IMR-90 (cell line): ENCODE data around the gene SLAMF9. TPM values are rescaled to one million over a fixed set of nuclear protein-coding genes. Genes with fewer than 3 reads are reported as not detected.

ENCODE experiments used
- ATAC-seq: fragments of 200-7000 bp; cut with Tn5 transposase; 2 replicates; pipeline ENCODE4 v1.9.1; 2020; ENCODE audit warnings: low read depth, mild to moderate bottlenecking, moderate library complexity
- BruUV-seq: library from RNA; stranded (reverse); fragments of 400-500 nt; replicated peaks from 2 replicates; lab custom pipeline; 2021; lab: Mats Ljungman, UMichigan
- CTCF ChIA-PET: fragments of 300-600 bp; formaldehyde crosslinking; extraction: SDS; loops from one replicate; lab custom pipeline; 2021; ENCODE audit warnings: antibody characterized with exemption; lab: Yijun Ruan, JAX
- POLR2A ChIA-PET: fragments of 300-600 bp; sonication (Branson Sonifier 250); formaldehyde crosslinking; loops from one replicate; lab custom pipeline; 2022; ENCODE audit warnings: antibody characterized with exemption; ENCODE audit not compliant: unreplicated experiment; lab: Charles Lee
- DNase-seq: peaks from one replicate; pipeline ENCODE4 v3.0.0; 2013
- H2AFZ ChIP-seq: replicated peaks from 2 replicates; pipeline ENCODE3; 2013; ENCODE audit warnings: low read length, mild to moderate bottlenecking; ENCODE audit not compliant: poor library complexity
- H2AK5ac ChIP-seq: 2 replicates; pipeline ENCODE4 v1.6.1; 2013; ENCODE audit warnings: low read depth, low read length, inconsistent platforms
- H2AK9ac ChIP-seq: replicated peaks from 2 replicates; pipeline ENCODE3; 2013; ENCODE audit warnings: mild to moderate bottlenecking, low read depth, low read length, moderate library complexity; ENCODE audit not compliant: poor library complexity
- H2BK120ac ChIP-seq: 2 replicates; pipeline ENCODE4 v1.6.1; 2013; ENCODE audit warnings: low read depth, low read length, inconsistent platforms
- H2BK15ac ChIP-seq: 3 replicates; pipeline ENCODE4 v1.6.1; 2013; ENCODE audit warnings: low read depth, low read length, inconsistent platforms
- H2BK20ac ChIP-seq: 2 replicates; pipeline ENCODE4 v1.6.1; 2013; ENCODE audit warnings: low read depth, mild to moderate bottlenecking, inconsistent platforms, low read length, moderate library complexity
- H2BK5ac ChIP-seq: 2 replicates; pipeline ENCODE4 v1.6.1; 2013; ENCODE audit warnings: mild to moderate bottlenecking, low read depth, low read length, inconsistent platforms; ENCODE audit not compliant: poor library complexity, severe bottlenecking
- H3K14ac ChIP-seq: replicated peaks from 2 replicates; pipeline ENCODE4 v1.6.1; 2013; ENCODE audit warnings: low read depth, low read length, inconsistent platforms
- H3K18ac ChIP-seq: 2 replicates; pipeline ENCODE4 v1.6.1; 2013; ENCODE audit warnings: low read depth, low read length, control low read depth
- H3K23ac ChIP-seq: 2 replicates; pipeline ENCODE4 v1.6.1; 2013; ENCODE audit warnings: low read depth, low read length, inconsistent platforms
- H3K27ac ChIP-seq: 2 replicates; pipeline ENCODE4 v1.5.1; 2013; ENCODE audit warnings: mild to moderate bottlenecking, control low read depth, low read length; ENCODE audit not compliant: insufficient read depth
- H3K27me3 ChIP-seq: 2 replicates; pipeline ENCODE4 v1.6.1; 2013; ENCODE audit warnings: low read length; ENCODE audit not compliant: control insufficient read depth, insufficient read depth
- H3K36me3 ChIP-seq: 2 replicates; pipeline ENCODE4 v1.6.1; 2013; ENCODE audit warnings: low read length, mixed read lengths; ENCODE audit not compliant: control insufficient read depth, insufficient read depth
- H3K4ac ChIP-seq: 2 replicates; pipeline ENCODE4 v1.6.1; 2013; ENCODE audit warnings: low read depth, low read length, inconsistent platforms
- H3K4me1 ChIP-seq: 2 replicates; pipeline ENCODE4 v1.6.1; 2013; ENCODE audit warnings: low read length, mixed read lengths; ENCODE audit not compliant: control insufficient read depth, insufficient read depth
- H3K4me2 ChIP-seq: 2 replicates; pipeline ENCODE4 v1.6.1; 2013; ENCODE audit warnings: low read depth, mild to moderate bottlenecking, control low read depth, low read length, moderate library complexity
- H3K4me3 ChIP-seq: 2 replicates; pipeline ENCODE4 v1.5.1; 2013; ENCODE audit warnings: low read depth, mild to moderate bottlenecking, control low read depth, low read length, moderate library complexity; ENCODE audit not compliant: insufficient read depth
- H3K56ac ChIP-seq: 2 replicates; pipeline ENCODE4 v1.6.1; 2013; ENCODE audit warnings: low read length, inconsistent platforms; ENCODE audit not compliant: insufficient read depth; ENCODE audit errors: extremely low read depth
- H3K79me1 ChIP-seq, 2 experiments: 2 replicates each; pipeline ENCODE4 v1.6.1; 2013; ENCODE audit warnings: low read length in 2 of 2, inconsistent platforms in 1 of 2, low read depth in 1 of 2
- H3K9ac ChIP-seq: 2 replicates; pipeline ENCODE4 v1.6.1; 2013; ENCODE audit warnings: low read depth, low read length, control low read depth
- H3K9me1 ChIP-seq: 2 replicates; pipeline ENCODE4 v1.6.1; 2013; ENCODE audit warnings: low read length, inconsistent platforms; ENCODE audit not compliant: insufficient read depth
- H3K9me3 ChIP-seq: 2 replicates; pipeline ENCODE4 v1.6.1; 2013; ENCODE audit warnings: low read length; ENCODE audit not compliant: control insufficient read depth, insufficient read depth
- H4K20me1 ChIP-seq: 2 replicates; pipeline ENCODE4 v1.6.1; 2013; ENCODE audit warnings: low read length, inconsistent platforms; ENCODE audit not compliant: insufficient read depth
- H4K5ac ChIP-seq: 2 replicates; pipeline ENCODE4 v1.6.1; 2013; ENCODE audit warnings: mild to moderate bottlenecking, low read depth, low read length, control low read depth
- H4K8ac ChIP-seq, 2 experiments: 2 replicates each; pipeline ENCODE4 v1.6.1; 2013; ENCODE audit warnings: low read depth in 2 of 2, low read length in 2 of 2, control low read depth in 1 of 2, inconsistent platforms in 1 of 2
- H4K91ac ChIP-seq: 2 replicates; pipeline ENCODE4 v1.6.1; 2013; ENCODE audit warnings: low read depth, low read length, inconsistent platforms; ENCODE audit not compliant: insufficient read depth
- SMC3 ChIP-seq: fragments of 150-350 bp; IDR thresholded peaks from 2 replicates; pipeline ENCODE4 v1.6.1; 2016; ENCODE audit warnings: low read depth, mild to moderate bottlenecking, antibody characterized with exemption, low read length, moderate library complexity
- WGBS, 2 experiments: methylation state at CpG; one replicate each; pipeline versions ENCODE4 v1.1.5 to v1.1.7; 2013; ENCODE audit warnings: missing lambda C conversion rate in 2 of 2; ENCODE audit not compliant: insufficient read length in 1 of 2; ENCODE audit errors: extremely low coverage in 2 of 2; 5-methylcytosine and 5-hydroxymethylcytosine counted together
- dilution Hi-C: fragments of 300-500 bp; cut with HindIII; formaldehyde crosslinking; loops from one replicate; pipeline ENCODE4 v1.14.3; 2018; ENCODE audit warnings: low sequenced_read_pairs; ENCODE audit not compliant: unreplicated experiment
- in situ Hi-C: fragments of 300-500 bp; cut with MboI; formaldehyde crosslinking; loops from 3 replicates; pipeline ENCODE4 v1.14.3; 2019; ENCODE audit warnings: low sequenced_read_pairs, inconsistent platforms, mixed read lengths
- intact Hi-C: fragments of 100-400 bp; cut with micrococcal nuclease; formaldehyde crosslinking; loops from 2 replicates; pipeline ENCODE4 v1.10.0; 2022
- polyA plus RNA-seq, 3 experiments: library from polyadenylated mRNA; depleted of rRNA; stranded (reverse); fragments of >200 nt; gene quantifications; 2 replicates each; pipeline ENCODE4 v1.2.3, GENCODE V29; 2012; ENCODE audit warnings: low replicate concordance in 1 of 3
- total RNA-seq: library from RNA; depleted of rRNA; stranded (reverse); fragments of >200 nt; gene quantifications from 2 replicates; pipeline ENCODE4 v1.2.3, GENCODE V29; 2012

Gene SLAMF9
- total and polyA plus RNA-seq, 2 of the 4 experiments (the other 2 are of a cell fraction): 0.18 to 0.67 TPM

GRCh38 chr1:159928491-159929050 lies 25.5 kb downstream of the SLAMF9 start:
- no TSS peak for BruUV-seq
- ChIA-PET CTCF (no interaction called here), POLR2A (no interaction called here)
- Histone ChIP-seq H3K4me2 (no peak overlapping the region), H3K18ac (no peak overlapping the region), H2BK120ac (no peak overlapping the region), H2AK5ac (no peak overlapping the region), H2BK15ac (no peak overlapping the region), H3K27me3 (peaks cover 2% of the 10 kb centered on the region; the same call in 1 of the 2 replicates), H3K4me3 (no peak overlapping the region), H3K27ac (no peak overlapping the region), H2AK9ac (no peak overlapping the region), H3K9me3 (no peaks in the 10 kb centered on the region), H2AFZ (no peak overlapping the region), H3K14ac (no peak overlapping the region), H3K4me1 (peaks cover 4% of the 10 kb centered on the region), H2BK5ac (no peak overlapping the region), H3K9me1 (0 out of 2 replicates have a peak, but pooled peaks cover 3% of the 10 kb centered on the region), H4K5ac (no peak overlapping the region), H4K8ac (no peak overlapping the region), H3K23ac (no peak overlapping the region), H3K9ac (no peak overlapping the region), H3K36me3 (no peaks in the 10 kb centered on the region), H3K4ac (no peak overlapping the region), H3K79me1 (peaks cover 0 to 12% of the 10 kb centered on the region in 2 experiments; a peak in 1 of 4 replicates), H2BK20ac (no peak overlapping the region), H4K20me1 (peaks cover 4% of the 10 kb centered on the region), H3K56ac (no peak overlapping the region), H4K91ac (no peak overlapping the region)
- intact Hi-C loops (loop anchor here (10.0 kb wide), 1 partner anchor 286 kb away; no protein-coding TSS in a partner anchor), dilution Hi-C loops (no loop called here), in situ Hi-C loops (no loop called here)
- no peak for TF ChIP-seq SMC3
- 97% methylated on average over 8 of the region's 18 CpGs; no CpG with 5 or more reads in 1 of the 2 experiments for WGBS, 2 experiments
- DNase-seq (no peak), ATAC-seq (no peak)
